ENCODE results near the gene TJP1.
A peak's percentile ranks its signal among the peaks of the same experiment; 100 is the strongest.

- TF ChIP-seq REST (IDR thresholded peaks at IDR 0.05; ENCODE audit: insufficient read depth in 1 of 2, low read depth in 2 of 2, low read length in 2 of 2) = no peak
- TF ChIP-seq POLR2AphosphoS5 (IDR thresholded peaks at IDR 0.05; ENCODE audit: low read depth, low read length) = peak; percentile 70
Measured at GRCh38 chr15:29822100-29822683, at the start of gene TJP1.

Measured in PFSK-1 (cell line).